ENCODE results near the gene FCHSD2. TPM values are rescaled to one million over a fixed set of nuclear protein-coding genes. Genes with fewer than 3 reads are reported as not detected.

FCHSD2 gene
- total RNA-seq, 4 donors from 2014 or later, result 6.7 to 14.7 (median 8.5) TPM

DNA sequence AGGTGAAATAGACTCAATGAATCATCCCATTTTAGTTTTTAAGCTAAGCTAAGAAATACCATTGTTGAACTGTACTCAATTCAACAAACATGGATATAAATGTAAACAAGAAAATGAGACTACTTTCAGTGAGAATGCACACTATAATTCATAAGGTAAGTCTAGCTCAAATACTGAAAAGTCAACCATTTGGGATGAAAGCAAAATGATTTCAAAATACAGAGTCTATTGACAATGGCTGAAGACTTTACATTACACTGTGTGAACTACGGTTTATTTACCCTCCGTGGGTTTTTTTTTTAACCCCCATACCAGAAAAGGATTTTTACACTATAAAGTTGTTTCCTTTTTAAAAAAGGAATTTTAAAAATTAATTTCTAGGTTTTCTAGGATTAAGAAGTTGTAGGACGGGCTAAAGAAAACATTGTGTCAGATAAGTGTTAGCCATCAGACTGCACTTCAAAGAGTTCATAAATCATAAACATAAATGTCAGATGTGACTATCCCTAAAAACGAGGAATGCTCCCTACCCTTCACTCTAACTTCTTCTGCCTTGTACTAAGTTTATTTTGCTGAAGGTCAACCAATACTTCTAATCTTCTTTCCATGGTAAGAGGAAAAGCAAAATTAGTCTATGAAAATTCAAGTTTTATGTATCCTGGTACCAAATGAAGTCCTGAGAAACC is 83.0 kb downstream of the FCHSD2 start:
- intact Hi-C loops (cut with DNase I; ENCODE audit: low total_unique reads), result no loop called here
- no peak for DNase-seq (ENCODE audit: low spot score in 2 of 2)

DNA sequence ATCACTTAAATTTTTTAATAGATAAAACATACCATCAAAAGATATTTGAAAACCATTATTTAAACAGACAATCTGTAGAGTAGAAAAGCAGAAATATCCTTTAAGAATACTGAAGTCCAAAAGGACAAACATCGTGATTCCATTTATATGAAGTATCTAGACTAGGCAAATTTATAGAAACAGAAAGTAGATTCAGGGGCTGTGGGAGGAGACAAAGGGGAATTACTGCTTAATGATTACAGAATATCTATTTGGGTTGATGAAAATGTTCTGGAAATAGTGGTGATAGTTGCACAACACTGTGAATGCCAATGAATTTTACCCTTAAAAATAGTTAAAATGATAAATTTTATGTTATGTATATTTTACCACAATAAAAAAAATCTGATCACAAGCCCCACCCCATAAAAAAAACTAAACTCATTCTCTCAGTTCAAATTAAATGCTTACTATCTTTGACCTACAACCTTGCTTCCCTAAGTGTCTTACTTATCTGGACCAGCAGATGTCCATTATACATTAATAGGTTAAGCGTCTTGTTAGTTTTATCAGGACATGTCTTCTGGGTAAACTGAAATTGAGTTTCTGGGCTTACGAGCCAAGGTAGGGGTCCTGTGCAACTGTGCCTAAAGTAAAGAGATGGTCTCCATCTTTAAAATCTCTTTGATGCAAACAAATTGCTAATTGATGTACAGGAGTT is 86.3 kb downstream of the FCHSD2 start:
- no peak overlapping the region for H3K4me3 ChIP-seq (ENCODE audit: low read depth, poor library complexity, severe bottlenecking)
- no peak for DNase-seq (ENCODE audit: low spot score in 2 of 2)
- WGBS, 2 donors, result 89 to 95% methylated on average over 3 of the region's 3 CpGs
- TF ChIP-seq, protein P1, sequence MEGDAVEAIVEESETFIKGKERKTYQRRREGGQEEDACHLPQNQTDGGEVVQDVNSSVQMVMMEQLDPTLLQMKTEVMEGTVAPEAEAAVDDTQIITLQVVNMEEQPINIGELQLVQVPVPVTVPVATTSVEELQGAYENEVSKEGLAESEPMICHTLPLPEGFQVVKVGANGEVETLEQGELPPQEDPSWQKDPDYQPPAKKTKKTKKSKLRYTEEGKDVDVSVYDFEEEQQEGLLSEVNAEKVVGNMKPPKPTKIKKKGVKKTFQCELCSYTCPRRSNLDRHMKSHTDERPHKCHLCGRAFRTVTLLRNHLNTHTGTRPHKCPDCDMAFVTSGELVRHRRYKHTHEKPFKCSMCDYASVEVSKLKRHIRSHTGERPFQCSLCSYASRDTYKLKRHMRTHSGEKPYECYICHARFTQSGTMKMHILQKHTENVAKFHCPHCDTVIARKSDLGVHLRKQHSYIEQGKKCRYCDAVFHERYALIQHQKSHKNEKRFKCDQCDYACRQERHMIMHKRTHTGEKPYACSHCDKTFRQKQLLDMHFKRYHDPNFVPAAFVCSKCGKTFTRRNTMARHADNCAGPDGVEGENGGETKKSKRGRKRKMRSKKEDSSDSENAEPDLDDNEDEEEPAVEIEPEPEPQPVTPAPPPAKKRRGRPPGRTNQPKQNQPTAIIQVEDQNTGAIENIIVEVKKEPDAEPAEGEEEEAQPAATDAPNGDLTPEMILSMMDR (IDR thresholded peaks at IDR 0.05), result no peak
- TF ChIP-seq POLR2A (IDR thresholded peaks at IDR 0.05), result no peak
- intact Hi-C loops (cut with DNase I; ENCODE audit: low total_unique reads), result no loop called here

More for the DNA sequence above, 83.0 kb downstream of the FCHSD2 start:
- WGBS, 2 donors, result 78 to 83% methylated on average over 4 of the region's 4 CpGs
- no peak overlapping the region for H3K4me3 ChIP-seq (ENCODE audit: low read depth, poor library complexity, severe bottlenecking)
- no peak for TF ChIP-seq POLR2A (IDR thresholded peaks at IDR 0.05)
- TF ChIP-seq, protein P1 (IDR thresholded peaks at IDR 0.05), result no peak

DNA sequence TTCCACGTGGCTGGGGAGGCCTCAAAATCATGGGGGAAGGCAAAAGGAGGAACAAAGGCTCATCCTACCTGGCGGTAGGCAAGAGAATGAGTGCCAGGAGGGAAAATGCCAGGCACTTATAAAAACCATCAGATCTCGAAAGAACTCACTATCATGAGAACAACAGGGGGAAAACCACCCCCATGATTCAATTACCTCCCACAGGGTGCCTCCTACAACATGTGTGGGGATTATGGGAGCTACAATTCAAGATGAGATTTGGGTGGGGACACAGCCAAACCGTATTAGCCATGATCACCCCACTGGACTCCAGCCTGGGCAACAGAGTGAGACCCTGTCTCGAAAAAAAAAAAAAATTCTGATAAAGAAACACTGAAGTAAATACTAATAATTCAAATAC is 87.1 kb downstream of the FCHSD2 start:
- WGBS, 2 donors, result 88 to 90% methylated on average over 5 of the region's 5 CpGs
- no peak overlapping the region for H3K4me3 ChIP-seq (ENCODE audit: low read depth, poor library complexity, severe bottlenecking)
- DNase-seq (ENCODE audit: low spot score in 2 of 2), result no peak
- TF ChIP-seq POLR2A (IDR thresholded peaks at IDR 0.05), result no peak
- TF ChIP-seq, protein P1 (IDR thresholded peaks at IDR 0.05), result no peak
- intact Hi-C loops (cut with DNase I; ENCODE audit: low total_unique reads), result no loop called here

DNA sequence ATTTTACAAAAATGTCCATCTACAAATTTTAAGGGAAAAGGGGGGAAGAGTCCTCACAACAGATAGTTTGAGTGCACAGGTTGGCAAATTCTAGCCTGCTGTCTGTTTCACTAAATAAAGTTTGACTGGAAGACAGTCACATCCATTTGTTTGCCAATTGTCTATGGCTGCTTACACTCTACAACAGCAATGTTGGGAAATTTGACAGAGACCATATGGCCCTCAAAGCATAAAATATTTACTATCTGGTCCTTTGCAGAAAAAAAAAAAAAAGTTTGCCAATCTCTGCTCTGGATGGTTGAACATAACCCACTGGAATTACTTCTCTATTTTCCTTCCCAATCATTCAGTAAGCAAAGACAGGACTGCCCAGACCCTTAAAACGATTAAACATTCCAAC is 88.2 kb downstream of the FCHSD2 start:
- no peak for DNase-seq (ENCODE audit: low spot score in 2 of 2)
- WGBS, 2 donors, result 73 to 84% methylated on average over 1 of the region's 1 CpG
- no peak overlapping the region for H3K4me3 ChIP-seq (ENCODE audit: low read depth, poor library complexity, severe bottlenecking)
- intact Hi-C loops (cut with DNase I; ENCODE audit: low total_unique reads), result no loop called here
- TF ChIP-seq POLR2A (IDR thresholded peaks at IDR 0.05), result no peak
- TF ChIP-seq, protein P1 (IDR thresholded peaks at IDR 0.05), result no peak

DNA sequence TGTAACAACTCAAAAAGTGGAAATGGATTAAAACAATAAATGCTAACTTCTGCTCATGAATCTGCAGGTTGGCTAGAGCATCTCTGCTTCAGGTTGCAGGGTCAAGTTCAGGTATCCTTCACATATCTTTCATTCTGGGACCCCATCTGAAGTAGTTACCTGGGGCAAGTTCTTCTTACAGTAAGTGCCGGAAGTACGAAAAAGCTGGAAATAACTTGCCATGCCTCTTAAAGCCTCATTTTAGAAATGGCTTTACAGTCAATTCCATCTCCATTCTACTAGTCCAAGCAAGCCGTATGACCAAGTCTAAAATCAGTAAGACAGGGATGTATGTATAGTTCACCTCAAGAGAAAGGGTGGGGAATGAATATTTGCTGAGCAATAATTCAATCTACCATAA is 93.7 kb downstream of the FCHSD2 start:
- no peak for DNase-seq (ENCODE audit: low spot score in 2 of 2)
- H3K4me3 ChIP-seq (ENCODE audit: low read depth, poor library complexity, severe bottlenecking), result no peak overlapping the region
- intact Hi-C loops (cut with DNase I; ENCODE audit: low total_unique reads), result loop anchor here (2.0 kb wide), 1 partner anchor 14 kb away; no protein-coding TSS in a partner anchor
- WGBS, 2 donors, result 87 to 90% methylated on average over 3 of the region's 3 CpGs
- TF ChIP-seq, protein P1 (IDR thresholded peaks at IDR 0.05), result no peak
- TF ChIP-seq POLR2A (IDR thresholded peaks at IDR 0.05), result no peak

Data from lower leg skin (tissue), 4 donors.